ENCODE data around the gene TMEM154.

The TMEM154 gene

GRCh38 chr4:152679414-152680281 lies at the start of gene TMEM154 (continued):
- TF ChIP-seq ZNF518A (tag by site-specific recombination; conservative IDR thresholded peaks at IDR 0.05; ENCODE audit: low read depth) (0 out of 2 replicates have a peak, but pooled peaks have one; percentile 15), ZNF37A (tag by site-specific recombination; IDR thresholded peaks at IDR 0.05) (no peak), REST (tag by site-specific recombination; IDR thresholded peaks at IDR 0.05) (no peak), ZNF521 (tag by site-specific recombination; IDR thresholded peaks at IDR 0.05) (no peak), ZNF366 (tag by site-specific recombination; conservative IDR thresholded peaks at IDR 0.05) (no peak), ZNF221 (tag by site-specific recombination; IDR thresholded peaks at IDR 0.05; ENCODE audit: borderline replicate concordance) (no peak), ZBTB17 (tag by site-specific recombination; IDR thresholded peaks at IDR 0.05) (peak; percentile 70), KLF9 (tag by site-specific recombination; IDR thresholded peaks at IDR 0.05; ENCODE audit: low read depth) (no peak), INSM2 (tag by site-specific recombination; IDR thresholded peaks at IDR 0.05) (no peak), ZBTB48 (tag by site-specific recombination; IDR thresholded peaks at IDR 0.05) (no peak), ZFP37 (tag by site-specific recombination; IDR thresholded peaks at IDR 0.05) (no peak), ZNF112 (tag by site-specific recombination; IDR thresholded peaks at IDR 0.05) (no peak), ZNF10 (tag by site-specific recombination; IDR thresholded peaks at IDR 0.05) (no peak), ZNF2 (tag by site-specific recombination; IDR thresholded peaks at IDR 0.05) (no peak), ZNF776 (tag by site-specific recombination; IDR thresholded peaks at IDR 0.05; ENCODE audit: borderline replicate concordance) (no peak), ZBTB8A (tag by site-specific recombination; IDR thresholded peaks at IDR 0.05) (0 out of 2 replicates have a peak, but pooled peaks have one; percentile 19), PRDM2 (tag by site-specific recombination; IDR thresholded peaks at IDR 0.05; ENCODE audit: borderline replicate concordance) (no peak), ZNF19 (tag by site-specific recombination; IDR thresholded peaks at IDR 0.05; ENCODE audit: low read depth) (no peak), ZNF157 (tag by site-specific recombination; IDR thresholded peaks at IDR 0.05) (no peak), ZNF24 (tag by site-specific recombination; IDR thresholded peaks at IDR 0.05) (no peak), ZNF433 (tag by site-specific recombination; IDR thresholded peaks at IDR 0.05; ENCODE audit: low read depth) (no peak), ZNF133 (tag by site-specific recombination; IDR thresholded peaks at IDR 0.05) (no peak), ZNF169 (tag by site-specific recombination; IDR thresholded peaks at IDR 0.05) (no peak), ZNF629 (tag by site-specific recombination; IDR thresholded peaks at IDR 0.05) (0 out of 2 replicates have a peak, but pooled peaks have one; percentile 11)
